GM19372 (cell line): Measurements from ENCODE around the gene GRM7.

ENCODE experiments used
- ATAC-seq: cut with Tn5 transposase; IDR thresholded peaks from one replicate; pipeline ENCODE4 v1.9.1; 2021; ENCODE audit warnings: mild to moderate bottlenecking, low read depth, moderate library complexity; ENCODE audit not compliant: unreplicated experiment

GRM7 gene

DNA sequence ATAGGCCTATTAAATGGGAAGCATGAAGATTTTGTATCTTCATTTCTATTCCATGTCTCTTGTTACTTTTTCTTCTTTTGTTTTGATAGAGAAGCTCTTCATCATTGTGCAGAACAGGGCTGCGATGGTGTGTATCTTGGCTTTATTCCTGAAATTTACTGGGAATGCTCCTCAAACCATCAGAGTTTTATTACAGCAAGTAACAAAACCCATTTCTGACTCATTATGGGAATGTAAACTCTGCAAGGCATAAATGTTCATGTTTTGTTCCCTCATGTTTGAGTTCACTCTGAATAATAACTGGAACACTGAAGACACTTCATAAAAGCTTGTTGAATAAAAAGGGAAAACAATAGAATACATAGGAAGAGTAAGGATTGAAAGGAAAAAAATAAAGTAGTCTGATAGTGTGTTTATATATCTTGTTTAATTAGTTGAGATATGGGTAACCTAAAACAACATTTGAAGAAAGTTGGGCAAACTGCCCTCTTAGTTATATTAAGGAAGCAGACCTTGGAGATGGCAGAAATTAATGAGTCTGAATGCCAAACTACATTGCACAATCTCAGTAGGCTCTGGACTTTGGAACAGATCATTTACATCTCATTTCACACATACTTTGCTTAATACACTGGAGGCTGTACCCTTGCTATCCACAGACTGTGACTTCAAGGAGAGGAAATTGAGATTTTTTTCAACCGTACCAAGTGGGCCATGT, 521.5 kb downstream of the GRM7 start:
- no peak for ATAC-seq

GRCh38 chr3:7385635-7386034, 524.7 kb downstream of the GRM7 start:
- no peak for ATAC-seq

GRCh38 chr3:7388026-7388425, 527.1 kb downstream of the GRM7 start:
- ATAC-seq: no peak

- no peak for ATAC-seq
Measured at GRCh38 chr3:7392206-7392605, 531.3 kb downstream of the GRM7 start.

DNA sequence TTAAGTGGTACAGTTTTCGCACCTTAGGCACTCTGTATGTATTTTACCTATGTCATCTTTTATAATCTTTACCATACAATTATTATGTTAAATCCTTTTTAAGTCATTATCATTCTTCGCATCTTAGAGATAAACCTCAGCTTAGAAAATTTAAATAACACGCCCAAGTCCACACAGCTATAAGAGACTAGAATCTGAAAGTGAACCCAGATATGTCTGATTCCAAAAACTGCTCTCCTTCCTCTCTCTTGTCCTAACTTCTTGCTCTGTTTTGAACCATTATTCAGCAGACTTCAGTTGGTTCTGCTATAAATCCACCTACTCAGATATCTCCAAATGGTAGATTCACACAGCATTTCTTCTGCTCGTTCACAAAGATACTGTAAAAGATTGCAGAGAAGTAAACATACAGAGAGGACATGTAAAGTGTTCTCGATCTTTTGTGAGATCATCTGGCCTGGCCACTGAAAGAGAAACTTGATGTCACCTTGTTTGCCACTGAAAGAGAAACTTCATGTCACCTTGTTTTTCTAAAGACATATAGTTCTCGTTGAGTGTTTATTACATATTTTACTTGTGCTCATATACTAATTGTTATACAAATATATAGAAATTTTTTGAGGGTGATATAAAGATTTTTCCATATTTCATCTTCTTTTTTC, 533.2 kb downstream of the GRM7 start:
- no peak for ATAC-seq

DNA sequence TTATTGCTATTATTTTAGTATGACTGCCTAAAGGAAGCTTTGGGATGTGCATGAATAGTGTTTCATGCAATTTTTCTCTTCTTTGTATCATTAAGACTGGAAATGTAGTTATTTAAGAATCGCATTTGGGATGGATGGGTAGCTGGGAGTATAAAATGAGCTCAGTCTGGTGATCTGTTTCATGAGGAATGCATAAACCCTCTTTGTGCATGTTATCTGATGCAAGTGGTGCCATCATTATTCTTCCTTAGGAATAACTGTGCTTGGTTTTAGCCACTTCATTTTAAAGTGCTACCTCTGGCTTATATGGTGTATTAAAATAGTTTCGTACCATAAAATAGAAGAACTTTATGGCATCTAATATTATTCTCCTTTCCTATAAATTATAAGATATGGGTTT, 535.6 kb downstream of the GRM7 start:
- no peak for ATAC-seq

DNA sequence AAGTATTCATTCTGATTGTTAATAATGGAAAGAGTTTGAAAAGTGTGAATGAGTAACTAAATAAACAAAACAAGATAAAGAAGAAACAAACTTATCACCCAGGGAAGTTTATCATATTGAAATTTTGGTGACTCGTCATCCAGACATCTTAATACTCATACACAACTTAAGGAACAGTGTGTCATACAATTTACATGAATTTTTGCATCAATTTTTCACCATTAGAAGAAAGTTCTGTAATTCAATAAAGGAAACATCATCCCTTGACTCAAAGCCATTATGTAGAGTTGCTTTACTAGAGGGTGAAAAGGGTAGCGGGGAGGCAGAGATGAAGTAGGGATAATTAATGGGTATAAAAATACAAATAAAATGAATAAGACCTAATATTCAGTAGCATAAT, 536.2 kb downstream of the GRM7 start:
- no peak for ATAC-seq

- ATAC-seq: no peak
Measured at GRCh38 chr3:7400360-7400759, 539.4 kb downstream of the GRM7 start.

DNA sequence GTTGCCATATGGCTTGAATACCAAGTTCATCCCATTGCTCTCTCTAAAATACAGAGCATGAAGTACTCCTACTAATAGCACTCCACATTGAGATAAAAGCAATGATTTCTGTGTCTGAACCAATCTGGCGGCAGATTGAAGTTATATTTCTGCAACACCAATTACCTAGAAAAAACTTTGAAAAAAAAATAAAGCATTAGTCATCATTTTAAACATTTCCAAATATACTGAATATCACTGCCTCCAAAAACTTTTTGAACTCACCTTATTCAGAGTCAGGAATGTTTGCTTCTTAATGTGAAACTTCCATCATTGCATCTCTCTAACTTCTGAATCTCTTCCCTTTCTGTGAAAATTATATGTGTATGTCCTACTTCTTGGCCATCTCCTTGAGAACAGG, 540.5 kb downstream of the GRM7 start:
- ATAC-seq: no peak

GRCh38 chr3:7407107-7407506, 546.2 kb downstream of the GRM7 start:
- no peak for ATAC-seq

DNA sequence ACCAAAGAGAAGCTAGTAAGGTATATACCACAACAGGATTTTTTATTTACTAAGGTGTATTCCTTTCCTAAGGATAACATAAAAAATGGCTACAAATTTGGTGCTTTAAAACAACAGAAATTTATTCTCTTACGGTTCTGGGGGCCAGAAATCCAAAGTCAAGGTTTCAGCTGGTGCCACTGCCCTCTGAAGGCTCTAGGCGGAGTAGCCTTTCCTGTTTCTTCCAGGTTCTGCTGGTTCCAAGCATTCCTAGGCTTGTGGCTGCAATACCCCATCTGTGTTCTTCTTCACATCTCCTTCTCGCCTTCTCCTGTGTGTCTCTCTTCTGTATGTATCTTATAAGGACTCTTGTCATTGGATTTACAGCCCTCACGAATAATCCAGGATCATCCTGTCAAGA, 549.9 kb downstream of the GRM7 start:
- ATAC-seq: no peak

GRCh38 chr3:7421065-7421464, 560.1 kb downstream of the GRM7 start:
- no peak for ATAC-seq

- no peak for ATAC-seq
Measured at GRCh38 chr3:7423036-7423435, 562.1 kb downstream of the GRM7 start.

- no peak for ATAC-seq
Measured at GRCh38 chr3:7423995-7424394, 563.1 kb downstream of the GRM7 start.

DNA sequence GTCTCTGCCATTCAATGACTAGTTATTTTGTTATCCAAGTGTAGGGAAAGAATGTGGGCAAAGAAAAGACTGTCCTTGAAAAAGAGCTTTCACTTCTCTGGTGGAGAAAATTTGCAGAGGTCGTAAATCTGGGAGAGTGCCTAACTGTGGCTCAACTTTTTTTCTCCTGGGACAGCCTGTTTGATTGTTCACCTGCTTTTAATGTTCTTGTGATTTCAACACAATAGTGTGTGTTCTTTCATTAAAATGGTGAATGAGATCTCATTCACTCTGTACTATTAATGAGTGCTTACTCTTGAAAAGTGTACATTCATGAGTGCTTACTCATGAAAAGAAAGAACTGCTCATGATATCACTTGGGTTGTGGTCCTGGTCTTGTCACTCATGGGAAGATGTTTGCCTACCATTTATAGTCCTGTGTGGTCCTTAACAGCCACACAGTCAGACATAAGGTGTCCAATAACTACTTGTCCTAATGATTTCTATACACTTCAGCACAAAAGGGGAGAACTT, 567.3 kb downstream of the GRM7 start:
- ATAC-seq: no peak

DNA sequence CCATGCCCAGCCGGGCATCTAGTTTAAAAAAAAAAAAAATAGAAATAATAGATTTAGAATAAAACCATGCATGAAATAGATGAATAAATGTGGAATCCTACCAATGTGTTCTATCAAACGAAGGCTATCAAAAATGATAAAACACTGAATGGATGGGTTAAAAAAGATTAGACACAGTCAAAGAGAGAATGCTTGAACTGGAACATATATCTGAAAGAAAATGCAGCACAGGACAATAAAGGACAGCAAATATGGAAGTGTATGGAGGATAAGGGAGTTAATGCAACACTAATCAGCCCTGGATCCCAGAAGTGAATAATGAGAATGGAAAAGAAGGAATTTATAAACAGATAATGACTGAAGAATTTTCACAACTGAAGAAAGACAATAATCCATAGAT, 571.7 kb downstream of the GRM7 start:
- ATAC-seq: no peak

- ATAC-seq: no peak
Measured at GRCh38 chr3:7433073-7433472, 572.2 kb downstream of the GRM7 start.

GRCh38 chr3:7436542-7436941, 575.6 kb downstream of the GRM7 start:
- ATAC-seq: peak; percentile 59

GRCh38 chr3:7437231-7437630, 576.3 kb downstream of the GRM7 start:
- ATAC-seq: no peak

GRCh38 chr3:7439101-7439680, 578.3 kb downstream of the GRM7 start:
- ATAC-seq: no peak

- no peak for ATAC-seq
Measured at GRCh38 chr3:7444886-7445285, 584.0 kb downstream of the GRM7 start.

DNA sequence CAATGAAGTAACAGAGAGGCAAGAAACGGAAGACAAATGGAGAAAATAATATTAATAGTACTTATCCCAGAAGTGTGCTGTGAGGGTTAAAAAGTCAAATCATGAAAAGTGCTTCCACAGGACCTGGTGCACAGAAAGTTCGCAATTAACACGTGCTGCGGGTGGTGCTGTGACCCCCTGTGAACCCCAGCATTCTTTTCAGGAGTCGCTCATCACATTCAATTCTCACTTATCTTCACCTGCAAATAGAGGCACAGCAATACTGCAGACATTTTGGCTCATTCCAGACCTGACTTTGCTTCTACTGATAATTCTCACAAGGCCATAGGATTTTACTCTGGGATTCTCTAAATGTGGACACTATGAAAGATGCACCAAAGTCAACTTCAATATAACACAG, 584.4 kb downstream of the GRM7 start:
- no peak for ATAC-seq
